K562 (cell line): ENCODE data around the gene CARD14. TPM values are rescaled to one million over a fixed set of nuclear protein-coding genes. Genes with fewer than 3 reads are reported as not detected.

ENCODE experiments used
- ATAC-seq: fragments of 200-7000 bp; cut with Tn5 transposase; 3 replicates; pipeline ENCODE4 v1.9.1; 2020; ENCODE audit warnings: moderate library complexity
- BruUV-seq: library from RNA; stranded (reverse); fragments of 400-500 nt; replicated peaks from 2 replicates; lab custom pipeline; 2021; lab: Mats Ljungman, UMichigan
- CTCF ChIA-PET: fragments of 300-600 bp; formaldehyde crosslinking; extraction: SDS; loops from one replicate; lab custom pipeline; 2021; ENCODE audit warnings: low intra/inter-chr PET ratio; lab: Yijun Ruan, JAX
- POLR2A ChIA-PET: fragments of 300-600, 350-650 bp; sonication (Branson Sonifier 250); formaldehyde crosslinking; extraction: SDS; loops from one replicate; lab custom pipeline; 2021; ENCODE audit warnings: antibody characterized with exemption, inconsistent platforms; lab: Yijun Ruan, JAX
- DNase-seq, 4 experiments: peaks; one replicate each; pipeline versions ENCODE4 v3.0.0 to v3.0.0-alpha.2; 2011 to 2018; ENCODE audit warnings: low spot score in 3 of 4, mixed read lengths in 3 of 4; ENCODE audit errors: extremely low read depth in 1 of 4
- FAIRE-seq: peaks from 2 replicates; lab custom pipeline; 2011; peaks lifted over from hg19 to GRCh38; lab: Jason Lieb, UNC
- H2AFZ ChIP-seq: 2 replicates; pipeline ENCODE4 v1.6.0; 2011; ENCODE audit warnings: low read depth, low read length, control low read depth, inconsistent platforms
- H3K27ac ChIP-seq: fragments of 200-600 bp; 3 replicates; pipeline ENCODE4 v1.8.0; 2011; ENCODE audit warnings: low read depth, mild to moderate bottlenecking, control low read depth, inconsistent platforms, low read length, moderate library complexity, mixed read lengths; ENCODE audit errors: extremely low read depth
- H3K27me3 ChIP-seq, 2 experiments: fragments of 300-600 bp in 1 of 2; 2 replicates in 1 of 2; 3 replicates in 1 of 2; pipeline versions ENCODE4 v1.6.0 to v1.8.0; 2011; ENCODE audit warnings: inconsistent platforms in 2 of 2, low read length in 2 of 2, mild to moderate bottlenecking in 1 of 2, mixed read lengths in 1 of 2, moderate library complexity in 1 of 2; ENCODE audit not compliant: control insufficient read depth in 2 of 2, insufficient read depth in 2 of 2
- H3K36me3 ChIP-seq: fragments of 300-600 bp; 3 replicates; pipeline ENCODE4 v1.8.0; 2011; ENCODE audit warnings: mild to moderate bottlenecking, low read length, inconsistent platforms; ENCODE audit not compliant: control insufficient read depth, insufficient read depth
- H3K4me1 ChIP-seq, 2 experiments: fragments of 200-600 bp in 1 of 2; replicated peaks in 1 of 2; 2 replicates in 1 of 2; 3 replicates in 1 of 2; pipeline versions ENCODE4 v1.5.1 to v1.8.0; 2011; ENCODE audit warnings: inconsistent platforms in 2 of 2, low read length in 2 of 2, mild to moderate bottlenecking in 1 of 2, mixed read lengths in 1 of 2, moderate library complexity in 1 of 2; ENCODE audit not compliant: control insufficient read depth in 2 of 2, insufficient read depth in 2 of 2
- H3K4me2 ChIP-seq: 2 replicates; pipeline ENCODE4 v1.6.1; 2011; ENCODE audit warnings: low read length, control low read depth, inconsistent platforms, mixed read lengths; ENCODE audit not compliant: insufficient read depth
- H3K4me3 ChIP-seq: fragments of 200-600 bp; sonication (generic), shearing (Covaris generic); 2 replicates; pipeline ENCODE4 v1.5.1; 2016; ENCODE audit warnings: control low read depth, inconsistent platforms
- H3K79me2 ChIP-seq: fragments of 200-600 bp; 3 replicates; pipeline ENCODE4 v1.8.0; 2011; ENCODE audit warnings: low read length, inconsistent platforms; ENCODE audit not compliant: control insufficient read depth, insufficient read depth
- H3K9ac ChIP-seq, 2 experiments: 2 replicates each; pipeline versions ENCODE4 v1.6.0 to v1.6.1; 2011; ENCODE audit warnings: low read depth in 2 of 2, low read length in 2 of 2, control low read depth in 1 of 2, inconsistent platforms in 1 of 2, mild to moderate bottlenecking in 1 of 2, mixed read lengths in 1 of 2; ENCODE audit not compliant: insufficient read depth in 1 of 2
- H3K9me1 ChIP-seq: one replicate; pipeline ENCODE4 v1.6.0; 2011; ENCODE audit warnings: inconsistent platforms, mild to moderate bottlenecking, low read length, moderate library complexity; ENCODE audit not compliant: control insufficient read depth, insufficient read depth
- H3K9me3 ChIP-seq: replicated peaks from 2 replicates; pipeline ENCODE4 v1.5.1; 2011; ENCODE audit warnings: low read depth, low read length, inconsistent platforms; ENCODE audit not compliant: control insufficient read depth, insufficient read depth
- H4K20me1 ChIP-seq: replicated peaks from 2 replicates; pipeline ENCODE4 v1.6.1; 2011; ENCODE audit warnings: low read length, inconsistent platforms, mixed read lengths; ENCODE audit not compliant: control insufficient read depth, insufficient read depth
- BCOR ChIP-seq: fragments of 450-650 bp; IDR thresholded peaks from 2 replicates; pipeline ENCODE4 v1.6.1; 2016
- BMI1 ChIP-seq: fragments of 150-350 bp; IDR thresholded peaks from 2 replicates; pipeline ENCODE4 v1.6.1; 2014; ENCODE audit warnings: low read length
- ELF4 ChIP-seq: fragments of 450-650 bp; formaldehyde crosslinking; IDR thresholded peaks from 2 replicates; pipeline ENCODE4 v1.4.0; 2022; ENCODE audit warnings: missing genetic modification characterization
- GTF3C2 ChIP-seq: IDR thresholded peaks from 3 replicates; pipeline ENCODE4 v1.6.1; 2011; ENCODE audit warnings: borderline replicate concordance, mild to moderate bottlenecking, moderate library complexity; ENCODE audit not compliant: insufficient read length; ENCODE audit errors: extremely low read depth
- LEF1 ChIP-seq: fragments of 450-650 bp; IDR thresholded peaks from 2 replicates; pipeline ENCODE4 v1.6.1; 2016; ENCODE audit warnings: mild to moderate bottlenecking
- POLR2A ChIP-seq: fragments of 450-650 bp; conservative IDR thresholded peaks from 2 replicates; pipeline ENCODE4 v1.6.1; 2016
- POU5F1 ChIP-seq: fragments of 150-350 bp; IDR thresholded peaks from 2 replicates; pipeline ENCODE4 v1.6.1; 2014; ENCODE audit warnings: borderline replicate concordance, low read length, low read depth, mild to moderate bottlenecking; ENCODE audit not compliant: partially characterized antibody
- RBM14 ChIP-seq: fragments of 200-400 bp; formaldehyde crosslinking; IDR thresholded peaks from 2 replicates; pipeline ENCODE4 v1.6.1; 2018; ENCODE audit warnings: low read depth, mild to moderate bottlenecking, low read length, moderate library complexity, borderline replicate concordance; ENCODE audit not compliant: insufficient read depth
- SP1 ChIP-seq: sonication (generic); formaldehyde crosslinking; IDR thresholded peaks from 2 replicates; pipeline ENCODE4 v1.8.1; 2022; ENCODE audit warnings: mild to moderate bottlenecking, missing genetic modification reagents
- TAF15 ChIP-seq: fragments of 200-400 bp; formaldehyde crosslinking; IDR thresholded peaks from 2 replicates; pipeline ENCODE4 v1.6.1; 2017; ENCODE audit warnings: mild to moderate bottlenecking, low read depth, low read length, moderate library complexity
- TAL1 ChIP-seq: fragments of 450-650 bp; IDR thresholded peaks from 2 replicates; pipeline ENCODE4 v1.6.1; 2016; ENCODE audit warnings: mild to moderate bottlenecking
- ZBTB2 ChIP-seq: fragments of 450-650 bp; IDR thresholded peaks from 2 replicates; pipeline ENCODE4 v1.6.1; 2016; ENCODE audit warnings: antibody characterized with exemption
- ZNF23 ChIP-seq: fragments of 250-450 bp; sonication (Bioruptor Pico); IDR thresholded peaks from 2 replicates; pipeline ENCODE4 v1.4.0; 2020; ENCODE audit warnings: mild to moderate bottlenecking
- WGBS: fragments of 100-300 bp; shearing (Covaris generic); methylation state at CpG from one replicate; pipeline ENCODE4 v1.1.6; 2016; ENCODE audit warnings: low coverage, mixed read lengths; ENCODE audit not compliant: insufficient coverage; ENCODE audit errors: missing lambda C conversion rate; 5-methylcytosine and 5-hydroxymethylcytosine counted together
- in situ Hi-C: fragments of 300-500 bp; cut with MboI; formaldehyde crosslinking; loops from 4 replicates; pipeline ENCODE4 v1.15.0; 2018; ENCODE audit warnings: inconsistent platforms, mixed read lengths
- intact Hi-C: fragments of 100-400 bp; cut with micrococcal nuclease; formaldehyde crosslinking; loops from 2 replicates; pipeline ENCODE4 v1.14.2; 2022
- polyA plus RNA-seq, 8 experiments: library from polyadenylated mRNA; depleted of rRNA in 4 of 8; stranded (reverse) in 5 of 8; unstranded in 3 of 8; fragments of >200 nt; fragmentation: Nextera tagmentation in 2 of 8; fragmentation: Illumina TruSeq in 1 of 8; extraction: Ambion mirVana in 2 of 8; extraction: Trizol in 1 of 8; gene quantifications; 2 replicates each; pipeline versions ENCODE4 v1.2.1 to v1.2.3, GENCODE V29; 2011 to 2014; ENCODE audit warnings: inconsistent platforms in 1 of 8, missing spikeins in 1 of 8
- total RNA-seq, 7 experiments: library from RNA; depleted of rRNA in 6 of 7; stranded (reverse); fragments of >200 nt in 6 of 7; fragmentation: Illumina TruSeq in 2 of 7; extraction: Trizol in 2 of 7; gene quantifications; 2 replicates each; pipeline versions ENCODE4 v1.2.1 to v1.2.3, GENCODE V29; 2011 to 2021; ENCODE audit warnings: low replicate concordance in 1 of 7

Gene CARD14
- total and polyA plus RNA-seq, 9 of the 15 experiments (the other 6 are each of a cell fraction or from before 2014, with no cell fraction given) = not detected

- TF ChIP-seq SP1 (CRISPR knock-in tag) (no peak), POLR2A (no peak), POU5F1 (no peak)
- intact Hi-C loops = no loop called here
- Histone ChIP-seq H3K79me2 (peaks cover 1% of the 10 kb centered on the region; the same call in 1 of the 3 replicates), H3K4me1 (peaks cover 3 to 35% of the 10 kb centered on the region in 2 experiments; a peak in 3 of 5 replicates), H3K4me3 (no peak overlapping the region), H3K27ac (no peak overlapping the region), H4K20me1 (no peaks in the 10 kb centered on the region), H3K36me3 (no peaks in the 10 kb centered on the region), H3K9me3 (no peaks in the 10 kb centered on the region), H3K9ac (no peak overlapping the region), H3K4me2 (no peak overlapping the region), H3K9me1 (no peaks in the 10 kb centered on the region), H2AFZ (no peak overlapping the region), H3K27me3 (no peaks in the 10 kb centered on the region)
- POLR2A ChIA-PET = interaction anchor here (1.1 kb wide), 1 partner anchor 31 kb away, joined by 3 read pairs; no protein-coding TSS in a partner anchor
- in situ Hi-C loops = no loop called here
- BruUV-seq = no TSS peak
- DNase-seq = no peak
- FAIRE-seq = no peak
- CTCF ChIA-PET = no interaction called here
- WGBS = 48% methylated on average over 4 of the region's 6 CpGs
- no peak for ATAC-seq
These were observed 54.9 kb downstream of the CARD14 start for GRCh38 chr17:80224683-80225082.

- Histone ChIP-seq H3K4me3 (no peak overlapping the region), H3K9me1 (no peaks in the 10 kb centered on the region), H3K27ac (no peak overlapping the region), H3K79me2 (no peaks in the 10 kb centered on the region), H3K36me3 (no peaks in the 10 kb centered on the region), H2AFZ (no peak overlapping the region), H3K9ac (no peak overlapping the region), H3K4me2 (no peak overlapping the region), H3K27me3 (no peaks in the 10 kb centered on the region), H3K4me1 (peaks cover 0 to 30% of the 10 kb centered on the region in 2 experiments; a peak in 2 of 5 replicates), H4K20me1 (no peaks in the 10 kb centered on the region), H3K9me3 (no peaks in the 10 kb centered on the region)
- ChIA-PET CTCF (no interaction called here), POLR2A (interaction anchor here (1.1 kb wide), 1 partner anchor 30 kb away, joined by 3 read pairs; no protein-coding TSS in a partner anchor)
- intact Hi-C loops = no loop called here
- 71% methylated on average over 6 of the region's 6 CpGs for WGBS
- in situ Hi-C loops = no loop called here
- FAIRE-seq (no peak), DNase-seq (no peak), ATAC-seq (no peak)
- no TSS peak for BruUV-seq
- TF ChIP-seq ELF4 (CRISPR knock-in tag) (no peak), RBM14 (no peak), ZNF23 (CRISPR knock-in tag) (no peak), LEF1 (no peak), BMI1 (no peak), BCOR (no peak), GTF3C2 (no peak), TAL1 (no peak), ZBTB2 (no peak), TAF15 (no peak)
These were observed 55.4 kb downstream of the CARD14 start for GRCh38 chr17:80225230-80225629.
